Renal pelvis (tissue), 4 donors: ENCODE data around the gene GRIK4. TPM values are rescaled to one million over a fixed set of nuclear protein-coding genes. Genes with fewer than 3 reads are reported as not detected.
"Not testable (repeated sequence)": the region's sequence is repeated elsewhere in the genome, so short reads cannot be mapped to it uniquely, and the experiment has no call there.

Experiments
- DNase-seq: peaks from one replicate; pipeline ENCODE4 v3.0.0-alpha.2; 2013
- polyA plus RNA-seq, 3 donors: library from polyadenylated mRNA; unstranded; fragments of 120-200 nt; gene quantifications; one replicate each; pipeline ENCODE4 v1.2.1, GENCODE V29; 2013; ENCODE audit not compliant: insufficient read length in 3 of 3

GRIK4 gene
- polyA plus RNA-seq, 3 donors, result 0.86 to 1.7 (median 1.0) TPM

DNA sequence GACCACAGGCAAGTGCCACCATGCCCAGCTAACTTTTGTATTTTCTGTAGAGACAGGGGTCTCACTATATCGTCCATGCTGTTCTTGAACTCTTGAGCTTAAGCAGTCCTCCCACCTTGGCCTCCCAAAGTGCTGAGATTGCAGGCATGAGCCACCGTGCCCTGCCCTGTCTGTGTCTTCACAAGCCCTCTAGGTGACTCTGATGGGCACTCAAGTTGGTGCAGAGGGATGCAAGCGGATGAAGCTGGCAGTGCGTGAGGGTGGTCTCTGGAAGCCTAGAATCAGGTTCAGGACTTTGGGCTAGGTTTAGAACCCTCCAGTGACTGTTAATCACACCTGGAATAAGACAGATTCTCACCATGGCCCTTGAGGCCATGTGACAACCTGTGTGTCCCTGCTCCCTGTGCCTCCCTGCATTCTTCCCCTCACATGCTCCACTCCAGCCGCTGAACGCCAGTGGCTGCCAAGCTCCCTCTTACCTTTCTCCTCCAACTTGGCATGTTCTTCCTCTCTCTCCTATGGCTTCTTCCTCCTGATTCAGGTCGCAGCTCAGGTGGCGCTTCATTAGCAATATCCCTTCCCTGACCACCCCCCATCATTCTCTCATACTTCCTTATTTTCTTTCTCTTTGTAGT is 270.1 kb downstream of the GRIK4 start:
- no peak for DNase-seq

GRCh38 chr11:120784566-120785251 is 273.2 kb downstream of the GRIK4 start:
- peak; percentile 26 for DNase-seq

GRCh38 chr11:120785576-120785975 is 274.0 kb downstream of the GRIK4 start:
- DNase-seq, result no peak

DNA sequence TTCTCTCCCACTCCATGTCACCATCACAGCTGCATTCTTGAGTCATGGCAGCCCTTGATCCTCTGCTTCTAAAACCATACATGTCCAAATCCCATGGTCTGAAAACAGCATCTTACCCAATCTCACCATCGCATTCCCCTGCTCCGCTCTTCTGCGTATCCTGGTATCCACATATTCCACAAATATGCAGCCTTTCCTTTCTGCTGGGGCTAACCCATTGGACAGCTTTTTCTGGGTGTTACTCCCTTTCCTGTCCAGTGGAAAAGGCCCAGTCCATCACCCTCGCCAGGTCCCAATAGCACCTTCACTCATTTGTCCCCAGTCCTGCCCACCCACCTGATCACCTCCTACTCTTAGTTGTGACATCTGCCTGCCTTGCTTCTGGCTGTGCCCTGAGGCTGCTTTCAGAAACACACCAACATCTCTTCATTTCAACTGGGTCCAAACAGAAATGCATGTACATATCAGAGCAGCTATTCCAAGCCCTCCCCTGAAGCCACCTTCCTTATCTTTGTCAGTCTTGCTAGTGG is 274.7 kb downstream of the GRIK4 start:
- no peak for DNase-seq

DNA sequence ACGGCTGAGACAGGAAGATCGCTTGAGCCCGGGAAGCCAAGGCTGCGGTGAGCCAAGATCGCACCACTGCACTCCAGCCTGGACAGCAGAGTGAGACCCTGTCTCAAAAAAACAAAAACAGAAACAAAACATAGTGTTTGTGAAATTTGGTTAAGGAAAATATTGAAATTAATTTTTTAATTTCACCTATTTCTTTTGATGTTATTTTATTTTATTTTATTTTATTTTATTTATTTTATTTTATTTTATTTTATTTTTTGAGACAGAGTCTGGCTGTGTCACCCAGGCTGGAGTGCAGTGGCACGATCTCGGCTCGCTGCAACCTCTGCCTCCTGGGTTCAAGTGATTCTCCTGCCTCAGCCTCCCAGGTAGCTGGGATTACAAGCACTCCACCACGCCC is 275.7 kb downstream of the GRIK4 start:
- DNase-seq, result not testable (repeated sequence)

- no peak for DNase-seq
Observed at GRCh38 chr11:120789391-120789790, 277.8 kb downstream of the GRIK4 start.

GRCh38 chr11:120792306-120792705 is 280.8 kb downstream of the GRIK4 start:
- no peak for DNase-seq

DNA sequence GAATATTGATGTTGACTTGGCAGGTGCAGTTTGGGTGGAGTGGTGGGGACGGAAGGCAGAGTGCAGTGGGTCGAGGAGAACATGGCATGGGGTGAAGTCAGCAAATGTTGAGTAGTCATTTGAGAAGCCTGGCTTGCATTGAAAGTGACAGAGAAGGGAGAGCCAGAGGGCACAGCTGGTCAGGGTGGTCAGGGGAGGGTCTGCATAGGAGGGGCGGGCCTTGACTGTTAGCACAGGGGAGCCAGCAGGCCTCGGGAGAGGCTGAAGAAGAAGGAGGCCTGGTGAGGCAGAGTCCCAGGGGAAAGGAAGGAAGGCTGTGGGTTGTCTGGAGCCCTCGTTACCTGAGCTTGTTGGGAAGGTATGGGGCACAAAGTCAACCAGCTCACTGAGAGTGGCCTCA is 281.6 kb downstream of the GRIK4 start:
- DNase-seq, result no peak

DNA sequence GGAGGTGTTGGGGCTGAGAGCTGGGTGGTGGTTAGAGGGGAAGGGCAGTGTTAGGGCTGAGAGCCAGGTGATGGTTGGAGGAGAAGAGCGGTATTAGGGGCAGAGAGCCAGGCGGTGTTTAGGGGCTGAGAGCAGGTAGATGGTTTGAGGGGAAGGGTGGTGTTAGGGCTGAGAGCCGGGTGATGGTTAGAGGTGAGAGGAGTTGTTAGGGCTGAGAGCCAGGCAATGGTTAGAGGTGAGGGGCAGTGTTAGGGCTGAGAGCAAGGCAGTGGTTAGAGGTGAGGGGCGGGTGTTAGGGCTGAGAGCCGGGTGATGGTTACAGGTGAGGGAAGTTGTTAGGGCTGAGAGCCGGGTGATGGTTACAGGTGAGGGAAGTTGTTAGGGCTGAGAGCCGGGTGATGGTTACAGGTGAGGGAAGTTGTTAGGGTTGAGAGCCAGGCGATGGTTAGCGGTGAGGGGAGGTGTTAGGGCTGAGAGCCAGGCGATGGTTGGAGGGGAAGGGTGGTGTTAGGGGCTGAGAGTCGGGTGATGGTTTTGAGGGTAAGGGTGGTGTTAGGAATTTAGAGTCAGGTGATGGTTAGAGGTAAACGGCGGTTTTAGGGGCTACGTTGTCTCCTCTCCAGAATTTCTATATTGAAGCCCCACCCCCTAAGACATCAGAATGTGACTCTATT is 282.4 kb downstream of the GRIK4 start:
- DNase-seq, result no peak

GRCh38 chr11:120794748-120795147 is 283.2 kb downstream of the GRIK4 start:
- DNase-seq, result no peak

DNA sequence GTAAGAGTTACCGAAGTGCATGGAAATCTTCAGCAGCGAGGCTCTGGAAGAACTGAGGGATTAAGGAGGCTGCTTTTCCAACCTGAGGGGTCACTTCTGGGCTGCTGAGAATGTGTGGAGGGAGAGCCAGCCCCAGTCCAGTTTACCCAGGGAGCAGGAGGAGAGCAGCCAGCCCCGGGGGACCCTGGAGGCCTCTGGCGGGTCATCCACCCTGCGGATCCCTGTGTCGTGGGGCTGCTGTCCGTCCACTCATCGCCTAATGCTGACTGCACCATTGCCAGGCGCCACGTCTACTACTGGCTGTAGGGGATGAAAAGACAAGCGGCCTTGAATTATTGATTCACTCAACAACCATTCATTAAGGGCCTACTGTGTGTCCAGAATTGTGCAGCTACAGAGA is 283.6 kb downstream of the GRIK4 start:
- no peak for DNase-seq

DNA sequence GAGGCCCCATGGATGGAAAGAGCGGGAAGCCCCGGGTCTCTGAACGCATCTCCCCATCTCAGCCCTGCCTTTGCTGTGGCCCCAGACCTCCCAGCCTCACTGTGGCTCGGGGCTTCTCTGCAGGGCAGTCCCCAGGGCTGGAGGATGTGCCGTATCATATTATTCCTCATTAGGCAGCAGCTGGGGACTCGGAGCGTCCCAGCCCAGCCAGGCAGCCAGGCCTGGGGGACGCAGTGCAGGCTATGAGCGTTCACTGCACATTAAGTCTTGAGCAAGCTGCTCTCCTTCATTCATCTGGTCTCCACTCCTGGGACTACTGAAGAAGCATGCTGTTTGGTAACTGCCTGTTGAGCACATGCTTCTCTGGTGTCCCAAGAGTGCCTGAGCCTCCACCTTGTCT is 285.6 kb downstream of the GRIK4 start:
- no peak for DNase-seq

DNA sequence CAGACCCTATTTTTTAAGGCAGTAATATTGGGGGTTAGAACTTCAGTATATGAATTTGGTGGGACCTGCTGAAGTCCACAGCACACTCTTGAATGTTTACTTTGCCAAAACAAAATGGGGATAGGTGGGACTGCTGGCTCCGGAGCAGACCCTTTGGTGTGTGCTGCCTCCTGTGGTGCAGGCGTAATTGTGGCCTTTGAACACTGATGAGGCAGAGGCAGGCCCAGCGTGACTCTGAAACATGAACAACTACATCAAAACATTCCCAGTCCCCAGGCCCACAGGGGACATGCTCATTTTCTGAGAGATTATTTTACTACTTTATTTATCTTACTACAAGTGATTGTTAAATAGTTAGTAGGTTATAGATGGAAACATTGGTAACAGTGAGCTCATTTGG is 287.3 kb downstream of the GRIK4 start:
- no peak for DNase-seq

DNA sequence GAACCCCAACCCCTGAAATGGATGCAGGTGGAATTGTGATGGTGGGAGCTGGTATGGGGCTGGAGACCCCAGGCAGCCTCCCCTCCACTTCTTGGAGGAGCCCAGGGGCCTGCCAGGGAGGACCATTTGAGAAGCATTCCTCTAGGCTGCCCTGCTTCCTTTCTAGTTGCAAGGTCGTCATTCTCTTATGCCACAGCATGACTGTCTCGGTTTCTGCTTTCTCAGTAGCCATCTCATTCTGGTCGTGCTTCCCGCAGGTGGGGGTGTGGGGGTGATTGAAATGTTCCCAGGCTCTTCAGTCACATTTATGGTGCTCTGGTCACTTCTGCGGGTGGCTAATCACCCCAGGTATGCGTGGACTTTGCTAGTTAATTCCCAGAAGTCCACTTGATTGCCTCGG is 288.7 kb downstream of the GRIK4 start:
- DNase-seq, result no peak

GRCh38 chr11:120801801-120802689 is 290.5 kb downstream of the GRIK4 start:
- DNase-seq, result peak; percentile 54

- DNase-seq, result no peak
Observed at GRCh38 chr11:120805960-120806555, 294.5 kb downstream of the GRIK4 start.

- DNase-seq, result peak; percentile 20
Observed at GRCh38 chr11:120807414-120808150, 296.0 kb downstream of the GRIK4 start.

- DNase-seq, result no peak
Observed at GRCh38 chr11:120808616-120809050, 297.1 kb downstream of the GRIK4 start.

- DNase-seq, result no peak
Observed at GRCh38 chr11:120810251-120810650, 298.7 kb downstream of the GRIK4 start.

DNA sequence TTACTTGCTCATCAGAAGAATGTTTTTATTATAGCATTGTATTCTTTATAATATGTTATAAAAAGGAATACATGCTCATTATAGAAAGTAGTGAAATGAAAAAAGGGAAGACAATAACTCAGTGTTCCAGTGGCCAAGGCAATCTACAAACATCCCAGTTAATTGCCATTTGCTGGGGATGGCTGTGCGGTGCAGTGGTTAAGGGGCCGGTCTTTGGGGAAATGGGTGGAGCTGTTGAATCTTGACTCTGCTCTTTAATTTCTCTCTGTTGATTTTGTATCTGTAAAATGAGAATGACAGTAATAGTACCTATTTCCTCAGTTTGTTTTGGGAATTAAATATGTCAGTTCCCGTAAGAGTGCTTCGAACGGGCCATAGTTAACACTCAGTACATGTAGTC is 299.7 kb downstream of the GRIK4 start:
- DNase-seq, result no peak

DNA sequence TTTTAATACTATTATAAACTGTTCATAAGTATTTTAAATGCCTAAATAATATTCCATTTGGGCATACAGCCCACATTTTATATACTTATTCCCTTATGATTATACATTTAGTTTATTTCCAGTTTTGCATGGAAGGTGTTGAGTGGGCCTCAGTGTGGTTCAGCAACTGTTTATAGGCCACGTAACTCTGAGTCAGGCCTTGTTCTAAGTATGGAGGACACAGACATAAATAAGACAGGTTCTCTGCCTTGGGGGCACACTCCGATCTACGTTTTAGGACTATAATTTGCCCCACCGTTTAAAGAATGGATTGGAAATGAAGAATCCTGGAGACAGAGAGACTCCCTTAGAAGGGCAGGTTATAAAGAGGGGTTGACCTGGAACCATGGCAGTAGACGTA is 300.2 kb downstream of the GRIK4 start:
- DNase-seq, result no peak
